ENCODE results near the gene LRP5.

Gene LRP5

DNA sequence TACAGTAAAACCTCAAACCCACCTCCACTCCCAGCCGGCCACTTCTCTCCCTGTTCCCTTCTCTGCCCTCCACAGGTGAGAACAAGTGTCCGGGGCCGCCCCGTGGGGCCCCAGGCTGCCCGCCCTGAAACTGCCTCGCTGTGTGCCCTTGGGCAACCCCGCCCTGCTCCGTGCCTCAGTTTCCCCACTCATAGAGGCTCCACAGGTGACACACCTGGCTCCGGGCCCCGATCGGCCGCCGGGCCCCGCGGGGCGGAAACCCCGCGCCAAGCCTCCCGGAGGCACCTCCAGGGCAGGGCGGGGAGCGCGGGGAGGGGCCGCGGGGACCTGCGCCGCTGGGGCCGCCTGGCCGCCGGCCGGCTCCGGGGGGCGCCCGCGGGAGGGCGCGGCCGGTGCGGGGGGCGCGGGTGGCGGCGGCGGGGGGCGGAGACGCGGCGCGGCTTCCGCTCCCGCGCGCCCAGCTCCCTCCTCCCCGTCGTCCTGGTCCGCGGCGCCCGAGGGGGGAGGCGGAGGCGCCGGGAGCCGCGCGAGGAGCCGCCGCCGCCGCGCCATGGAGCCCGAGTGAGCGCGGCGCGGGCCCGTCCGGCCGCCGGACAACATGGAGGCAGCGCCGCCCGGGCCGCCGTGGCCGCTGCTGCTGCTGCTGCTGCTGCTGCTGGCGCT lies at the start of gene LRP5:
Gene LRP5, plus strand, starts transcription at position 475 of the 663 bp plus-strand sequence. Its CDS starts 124 bp downstream, at position 599.
- DNase-seq = peak; percentile 29

DNA sequence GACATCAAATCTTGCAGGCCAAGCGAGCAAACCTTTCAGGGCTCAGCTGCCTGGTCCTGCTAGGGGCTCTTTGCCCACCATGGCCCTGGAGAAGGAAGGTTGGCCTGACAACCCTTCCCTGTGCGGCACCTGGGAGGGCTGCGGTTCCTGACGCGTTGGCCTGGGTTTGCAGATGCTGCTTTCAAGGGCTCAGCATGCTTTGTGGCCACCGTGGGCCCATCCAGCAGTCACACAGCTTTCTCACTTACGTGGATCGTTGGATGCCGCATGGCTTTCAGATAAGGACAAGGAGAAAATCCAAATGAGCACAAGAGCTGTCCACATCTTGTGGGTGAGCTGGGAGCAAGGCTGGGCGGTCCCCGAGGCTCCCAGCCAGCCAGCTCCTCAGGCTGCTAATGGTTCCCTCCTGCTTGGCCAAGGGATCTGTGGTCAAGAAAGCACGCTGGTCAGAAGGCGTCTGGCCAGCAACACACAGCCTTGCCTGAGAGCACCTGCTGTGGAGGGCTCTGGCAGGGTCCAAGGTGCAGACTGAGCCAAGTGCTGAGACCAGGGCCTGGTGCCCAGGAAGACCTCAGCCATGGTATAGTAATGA lies 48.9 kb upstream of the LRP5 start:
- no peak for DNase-seq

DNA sequence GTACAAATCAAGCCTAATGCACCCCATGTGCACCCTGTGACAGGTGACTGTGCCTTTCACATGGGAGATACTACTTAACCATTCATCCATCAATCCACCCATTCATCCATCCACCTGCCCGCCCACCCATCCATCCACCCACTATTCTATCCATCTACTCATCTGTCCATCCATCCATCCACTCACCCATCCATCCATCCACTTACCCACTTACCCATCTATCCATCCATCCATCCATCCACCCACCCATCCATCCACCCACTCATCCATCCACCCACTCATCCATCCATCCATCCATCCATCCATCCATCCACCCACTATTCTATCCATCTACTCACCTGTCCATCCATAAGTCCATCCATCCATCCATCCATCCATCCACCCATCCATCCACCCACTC lies 48.1 kb upstream of the LRP5 start:
- no peak for DNase-seq

- no peak for DNase-seq
Observed at GRCh38 chr11:68264741-68265540, 47.5 kb upstream of the LRP5 start.

DNA sequence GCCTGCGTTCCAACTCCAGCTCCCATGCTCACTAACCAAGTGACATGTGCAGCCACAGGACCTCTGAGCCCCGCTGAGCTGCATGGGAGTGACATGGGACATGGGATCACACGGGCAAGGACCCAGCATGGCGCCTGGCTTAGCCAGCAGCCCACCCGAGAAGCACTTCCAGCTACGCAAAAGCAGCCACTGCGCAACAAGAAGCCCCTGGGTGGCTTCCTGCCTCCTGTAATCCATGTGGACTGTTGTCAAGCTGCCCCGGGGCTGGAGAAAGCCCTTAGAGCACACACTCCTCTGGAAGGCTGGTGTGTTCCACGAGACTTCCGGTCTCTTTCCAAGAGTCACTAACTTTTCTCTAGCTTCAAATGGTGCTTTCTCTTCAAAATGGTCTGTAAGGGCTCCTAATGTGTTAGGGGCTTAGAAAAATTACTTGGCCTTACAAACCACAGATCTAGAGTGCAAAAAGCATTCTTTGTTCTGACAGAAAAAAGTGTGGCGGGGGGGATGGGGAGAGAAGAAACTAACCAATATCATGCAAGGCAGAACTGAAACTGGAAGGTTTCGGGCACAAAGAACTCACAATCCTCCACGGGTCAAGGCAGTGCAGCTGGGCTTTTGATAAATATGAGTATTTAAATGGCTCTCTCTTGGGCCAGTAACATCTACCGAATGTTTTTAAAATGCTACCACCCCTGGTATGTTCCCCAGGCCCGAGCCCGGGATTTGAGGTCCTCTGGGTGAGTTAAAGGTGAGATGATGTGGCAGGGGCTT lies 46.1 kb upstream of the LRP5 start:
- DNase-seq = no peak

- no peak for DNase-seq
Observed at GRCh38 chr11:68266936-68267880, 45.2 kb upstream of the LRP5 start.

DNA sequence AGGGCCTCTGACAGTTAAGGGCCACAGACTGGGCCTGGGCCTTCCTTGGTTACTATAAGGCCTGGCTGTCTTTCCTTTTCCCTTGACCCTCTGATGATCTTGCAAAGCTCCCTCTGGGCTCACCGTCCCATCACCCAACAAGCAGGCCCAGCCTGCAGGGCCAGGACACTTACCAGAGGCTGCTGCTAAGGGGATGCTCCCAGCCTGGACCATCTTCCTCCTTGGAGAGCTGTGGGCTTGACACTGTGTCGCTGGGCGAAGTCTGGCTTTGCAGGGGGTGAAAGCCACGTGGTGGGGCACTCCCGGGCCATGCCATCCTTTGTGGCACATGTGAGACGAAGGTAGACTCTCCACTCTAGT lies 44.5 kb upstream of the LRP5 start:
- DNase-seq = no peak

GRCh38 chr11:68269414-68270081 lies 42.8 kb upstream of the LRP5 start:
- no peak for DNase-seq

DNA sequence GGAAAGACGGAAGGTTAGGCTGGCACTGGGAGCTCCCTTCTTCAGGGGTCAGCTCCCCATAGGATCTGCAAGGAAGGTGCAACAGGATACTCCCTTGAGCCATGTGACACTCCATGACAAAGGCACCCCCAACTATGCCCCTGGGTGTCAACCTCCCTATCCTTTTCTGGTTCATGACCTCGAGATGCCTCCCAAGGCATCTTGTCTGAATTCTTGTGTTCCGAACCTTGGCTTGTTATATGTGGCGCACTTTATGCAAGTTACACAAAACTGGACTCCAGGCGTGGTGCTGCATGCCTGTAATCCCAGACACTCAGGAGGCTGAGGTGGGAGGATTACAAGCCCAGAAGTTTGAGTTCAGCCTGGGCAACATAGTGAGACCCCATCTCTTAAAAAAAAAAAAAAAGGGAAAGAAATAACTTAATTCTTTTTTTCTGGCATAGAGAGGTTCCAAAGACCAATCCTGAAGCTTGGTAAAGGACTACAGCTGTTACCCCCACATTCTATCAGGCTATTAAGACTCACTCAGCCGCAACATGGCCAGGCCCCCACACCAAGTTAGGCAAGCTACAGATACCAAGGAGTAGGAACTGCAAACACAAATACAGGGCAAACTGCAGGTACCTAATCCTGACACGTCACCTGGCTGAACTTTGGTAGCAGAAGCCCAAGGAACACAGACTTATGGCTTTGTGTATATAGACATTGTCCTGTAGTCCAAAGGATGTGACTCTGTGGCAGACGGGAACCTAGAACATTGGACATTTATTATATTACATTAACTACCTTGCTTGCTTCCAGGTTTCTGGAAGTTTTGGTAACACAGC lies 42.0 kb upstream of the LRP5 start:
- no peak for DNase-seq

- DNase-seq = peak; percentile 67
Observed at GRCh38 chr11:68271023-68271780, 41.2 kb upstream of the LRP5 start.

DNA sequence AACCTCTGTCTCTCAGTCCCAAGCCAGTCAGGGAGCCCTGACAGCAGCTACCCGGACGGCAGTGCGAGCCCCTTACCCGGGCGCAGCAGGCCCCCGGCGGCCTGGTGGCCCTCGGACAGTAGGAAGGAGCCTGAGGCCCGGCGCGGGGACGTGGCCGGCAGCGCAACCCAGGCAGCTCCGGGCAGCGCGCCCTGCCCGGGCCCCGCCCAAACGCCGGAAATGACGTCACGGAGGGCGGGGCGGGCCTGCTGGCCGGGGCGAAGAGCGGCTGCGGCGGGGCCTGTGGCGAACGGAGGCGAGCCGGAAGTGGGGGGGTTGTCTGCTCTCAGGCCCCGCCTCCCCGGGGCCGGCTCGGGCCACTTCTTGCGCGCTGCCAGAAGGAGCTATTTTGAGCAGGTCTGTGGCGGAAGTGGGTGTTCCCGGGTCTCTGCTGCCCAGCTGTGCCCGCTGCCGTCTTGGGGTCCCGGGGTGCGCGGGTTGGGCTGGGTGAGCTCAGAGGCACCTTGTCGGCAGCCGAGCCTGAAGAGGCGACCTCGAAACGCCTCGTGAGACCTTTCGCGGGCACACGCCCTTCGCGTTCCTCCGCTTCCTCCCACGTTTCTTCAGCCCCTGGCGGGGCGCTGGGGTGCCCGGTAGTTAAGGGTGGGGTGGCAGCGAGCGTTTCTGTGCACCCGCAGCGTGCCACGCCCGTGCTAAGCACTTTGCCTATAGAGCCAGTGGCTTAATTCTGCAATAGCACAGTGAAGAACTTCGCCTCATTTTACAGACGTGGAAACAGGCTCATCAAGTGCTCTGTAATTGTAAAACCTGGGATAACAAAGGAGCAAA lies 40.4 kb upstream of the LRP5 start, which contains the start of gene C11orf24:
Gene C11orf24, minus strand, starts transcription at position 193 of the 828 bp plus-strand sequence. CDS start 8,206 bp downstream, outside the sequence.
- peak; percentile 95 for DNase-seq

GRCh38 chr11:68273026-68273738 lies 39.2 kb upstream of the LRP5 start:
- DNase-seq = no peak

GRCh38 chr11:68274306-68274705 lies 38.1 kb upstream of the LRP5 start:
- DNase-seq = no peak

GRCh38 chr11:68275721-68276507 lies 36.5 kb upstream of the LRP5 start:
- no peak for DNase-seq

DNA sequence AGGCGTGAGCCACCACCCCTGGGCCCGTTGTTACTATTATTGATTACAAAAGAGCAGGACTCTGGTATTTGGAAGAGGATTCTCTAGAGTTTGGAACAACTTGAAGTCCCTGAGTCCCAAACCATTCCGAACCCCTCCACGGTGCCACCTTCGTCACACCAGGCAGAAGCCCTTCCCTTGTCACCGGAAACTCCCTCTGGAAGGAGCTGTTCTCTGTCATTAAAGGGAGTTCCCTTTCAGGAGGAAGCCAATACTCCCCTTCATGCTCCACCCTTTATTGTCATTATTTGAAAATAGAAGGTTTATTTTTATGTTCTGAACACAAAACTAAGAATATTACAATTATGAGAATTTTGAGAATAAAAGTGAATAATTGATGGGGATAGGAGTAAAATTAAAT lies 35.5 kb upstream of the LRP5 start:
- DNase-seq = no peak

DNA sequence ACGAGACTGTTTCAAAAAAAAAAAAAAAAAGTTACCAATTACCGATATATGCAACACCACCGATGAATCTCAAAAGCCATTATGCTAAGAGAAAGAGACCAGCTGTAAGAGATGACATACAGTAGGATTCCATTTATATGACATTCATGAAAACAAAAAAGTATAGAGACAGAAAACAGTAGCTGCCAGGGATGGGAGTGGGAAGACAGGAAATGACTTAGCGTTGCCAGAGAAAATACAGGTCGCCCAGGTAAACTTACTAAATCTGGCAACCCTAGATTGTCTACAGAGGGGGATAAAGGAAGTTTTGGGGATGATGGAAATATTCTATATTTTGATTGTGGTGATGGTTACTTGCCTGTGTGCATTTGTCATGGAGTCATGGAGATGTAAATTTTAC lies 32.7 kb upstream of the LRP5 start:
- no peak for DNase-seq
